Activated B cell treated with CpG ODN at 0.5 μM for 24 hours (primary cell): ENCODE data around the gene PRELP. TPM values are rescaled to one million over a fixed set of nuclear protein-coding genes. Genes with fewer than 3 reads are reported as not detected.
"Not testable (repeated sequence)": the region's sequence is repeated elsewhere in the genome, so short reads cannot be mapped to it uniquely, and the experiment has no call there.

ENCODE experiments used
- ATAC-seq: fragments of 200-7000 bp; cut with Tn5 transposase; one replicate; pipeline ENCODE4 v1.10.0; 2021; ENCODE audit warnings: low read depth, mild to moderate bottlenecking, moderate library complexity
- CTCF ChIA-PET: fragments of 350-600 bp; sonication (Branson Sonifier 250); formaldehyde crosslinking; loops from one replicate; lab custom pipeline; 2021; ENCODE audit warnings: antibody characterized with exemption; lab: Charles Lee
- POLR2A ChIA-PET: fragments of 350-600 bp; sonication (Branson Sonifier 250); formaldehyde crosslinking; loops from one replicate; lab custom pipeline; 2021; ENCODE audit warnings: antibody characterized with exemption; lab: Charles Lee
- DNase-seq: peaks from one replicate; pipeline ENCODE4 v3.0.0; 2022
- H3K27ac Mint-ChIP-seq: one replicate; pipeline ENCODE4 v1.8.0; 2020; ENCODE audit warnings: mixed read lengths
- H3K27me3 Mint-ChIP-seq: one replicate; pipeline ENCODE4 v1.8.0; 2021; ENCODE audit warnings: mixed read lengths
- H3K36me3 Mint-ChIP-seq: one replicate; pipeline ENCODE4 v1.8.0; 2021; ENCODE audit warnings: low read depth, mixed read lengths
- H3K4me1 Mint-ChIP-seq: one replicate; pipeline ENCODE4 v1.8.0; 2021; ENCODE audit warnings: mixed read lengths
- H3K4me3 Mint-ChIP-seq: one replicate; pipeline ENCODE4 v1.8.0; 2020; ENCODE audit warnings: mild to moderate bottlenecking, mixed read lengths
- H3K9me3 Mint-ChIP-seq: one replicate; pipeline ENCODE4 v1.8.0; 2020; ENCODE audit warnings: mixed read lengths
- intact Hi-C: fragments of 100-400 bp; cut with micrococcal nuclease; formaldehyde crosslinking; loops from one replicate; pipeline ENCODE4 v1.15.1; 2024
- total RNA-seq: library from RNA; stranded (reverse); gene quantifications from 2 replicates; pipeline ENCODE4 v1.2.3, GENCODE V29; 2022
- TF ChIP-seq, protein P1 (sequence below): fragments of 200-600 bp; IDR thresholded peaks from one replicate; pipeline ENCODE4 v1.8.0; 2022; ENCODE audit warnings: antibody characterized with exemption, mild to moderate bottlenecking

Gene PRELP
- total RNA-seq, 1 donor from 2014 or later, result not detected

DNA sequence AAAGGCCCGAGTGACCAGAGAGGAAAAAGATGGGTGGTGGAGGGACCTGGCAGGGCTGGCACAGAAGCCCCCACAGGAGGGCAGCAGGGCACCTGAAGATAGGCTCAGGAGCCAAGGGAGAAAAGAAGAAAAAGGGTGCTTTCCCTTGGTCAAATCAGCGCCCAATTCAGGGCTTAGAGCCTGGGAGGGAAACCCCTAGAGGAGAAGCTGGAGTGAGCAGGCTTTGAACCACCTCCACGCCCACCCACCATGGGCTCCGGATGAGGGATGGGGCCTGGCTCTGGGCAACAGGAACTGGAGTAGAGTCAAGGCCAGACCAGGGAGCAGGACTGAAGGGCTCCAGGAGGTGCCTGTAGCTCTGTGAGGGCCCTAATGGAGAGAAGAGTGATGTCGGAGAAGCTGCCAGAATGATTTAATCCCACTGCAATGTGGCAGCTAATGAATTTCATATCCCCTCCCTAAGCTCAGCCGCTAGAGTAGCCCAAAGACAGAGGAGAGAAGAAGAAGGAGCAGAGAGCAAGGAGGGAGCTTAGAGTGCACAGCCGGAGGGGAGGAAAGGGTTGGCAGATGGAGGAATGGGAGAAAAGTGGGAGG lies 12.0 kb upstream of the PRELP start:
- Mint-ChIP-seq H3K27ac (no peak overlapping the region), H3K36me3 (no peaks in the 10 kb centered on the region), H3K9me3 (no peaks in the 10 kb centered on the region), H3K4me3 (no peak overlapping the region), H3K27me3 (peaks cover 6% of the 10 kb centered on the region), H3K4me1 (peaks cover 38% of the 10 kb centered on the region)
- DNase-seq, result no peak
- ChIA-PET CTCF (interaction anchor here (1.5 to 2.4 kb wide), 2 partner anchors 24 to 123 kb away, joined by 5 to 9 read pairs; no protein-coding TSS in a partner anchor), POLR2A (interaction anchor here (0.7 kb wide), 1 partner anchor 30 kb away, joined by 5 read pairs; no protein-coding TSS in a partner anchor)
- no peak for ATAC-seq
- intact Hi-C loops, result no loop called here
- TF ChIP-seq, protein P1, sequence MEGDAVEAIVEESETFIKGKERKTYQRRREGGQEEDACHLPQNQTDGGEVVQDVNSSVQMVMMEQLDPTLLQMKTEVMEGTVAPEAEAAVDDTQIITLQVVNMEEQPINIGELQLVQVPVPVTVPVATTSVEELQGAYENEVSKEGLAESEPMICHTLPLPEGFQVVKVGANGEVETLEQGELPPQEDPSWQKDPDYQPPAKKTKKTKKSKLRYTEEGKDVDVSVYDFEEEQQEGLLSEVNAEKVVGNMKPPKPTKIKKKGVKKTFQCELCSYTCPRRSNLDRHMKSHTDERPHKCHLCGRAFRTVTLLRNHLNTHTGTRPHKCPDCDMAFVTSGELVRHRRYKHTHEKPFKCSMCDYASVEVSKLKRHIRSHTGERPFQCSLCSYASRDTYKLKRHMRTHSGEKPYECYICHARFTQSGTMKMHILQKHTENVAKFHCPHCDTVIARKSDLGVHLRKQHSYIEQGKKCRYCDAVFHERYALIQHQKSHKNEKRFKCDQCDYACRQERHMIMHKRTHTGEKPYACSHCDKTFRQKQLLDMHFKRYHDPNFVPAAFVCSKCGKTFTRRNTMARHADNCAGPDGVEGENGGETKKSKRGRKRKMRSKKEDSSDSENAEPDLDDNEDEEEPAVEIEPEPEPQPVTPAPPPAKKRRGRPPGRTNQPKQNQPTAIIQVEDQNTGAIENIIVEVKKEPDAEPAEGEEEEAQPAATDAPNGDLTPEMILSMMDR, result no peak

DNA sequence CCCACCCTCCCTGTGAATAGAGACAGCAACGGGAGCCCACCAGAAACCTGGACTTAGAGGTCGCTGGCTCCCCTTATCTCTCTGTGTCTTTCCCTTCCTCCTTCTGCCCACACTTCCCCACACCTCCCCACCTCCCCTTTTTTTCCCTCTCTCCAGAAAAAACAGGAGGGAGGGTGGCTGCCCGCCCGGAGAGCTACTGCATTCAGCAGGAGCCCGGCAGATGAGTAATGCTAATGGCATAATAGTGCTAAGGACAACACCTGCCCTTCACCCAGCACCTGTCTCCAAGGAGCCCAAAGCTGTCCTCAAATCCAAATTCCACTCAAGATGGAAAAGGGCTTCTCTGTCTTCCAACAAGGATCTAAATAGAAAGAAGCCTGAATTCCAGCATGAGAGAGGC lies 11.4 kb upstream of the PRELP start:
- TF ChIP-seq, protein P1, result no peak
- peaks cover 3% of the 10 kb centered on the region for H3K27me3 Mint-ChIP-seq

DNA sequence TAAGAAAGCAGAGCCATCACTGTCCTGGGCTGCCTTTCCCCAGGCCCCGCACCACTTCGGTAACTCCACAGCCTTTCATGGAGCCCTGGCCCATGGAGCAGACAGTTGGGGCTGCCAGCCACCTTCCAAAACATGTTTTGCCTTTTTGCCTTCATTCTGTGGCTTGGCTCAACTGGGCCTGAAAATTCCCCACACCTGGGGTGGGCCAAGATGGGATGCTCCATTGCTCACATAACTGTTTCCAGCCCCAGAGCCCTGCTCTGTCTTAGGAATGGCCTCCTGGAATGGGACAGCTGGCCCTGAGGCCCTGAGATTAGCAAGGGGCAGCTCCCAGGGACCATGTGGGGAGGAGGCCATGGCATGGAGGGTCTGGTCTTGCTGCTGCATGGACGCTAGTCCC lies 10.9 kb upstream of the PRELP start:
- Mint-ChIP-seq H3K4me3 (no peak overlapping the region), H3K4me1 (peaks cover 33% of the 10 kb centered on the region), H3K9me3 (no peaks in the 10 kb centered on the region), H3K27ac (no peak overlapping the region), H3K27me3 (peaks cover 3% of the 10 kb centered on the region), H3K36me3 (no peaks in the 10 kb centered on the region)
- no peak for DNase-seq
- TF ChIP-seq, protein P1, result no peak
- ChIA-PET CTCF (interaction anchor here (1.5 kb wide), 1 partner anchor 23 kb away, joined by 5 read pairs; no protein-coding TSS in a partner anchor), POLR2A (no interaction called here)
- intact Hi-C loops, result no loop called here
- ATAC-seq, result no peak

More for the DNA sequence above, 11.4 kb upstream of the PRELP start:
- CTCF ChIA-PET, result interaction anchor here (1.5 to 2.4 kb wide), 2 partner anchors 24 to 124 kb away, joined by 5 to 9 read pairs; no protein-coding TSS in a partner anchor
- intact Hi-C loops, result no loop called here
- Mint-ChIP-seq H3K36me3 (no peaks in the 10 kb centered on the region), H3K27ac (no peak overlapping the region), H3K4me3 (no peak overlapping the region), H3K9me3 (no peaks in the 10 kb centered on the region), H3K4me1 (peaks cover 37% of the 10 kb centered on the region)
- ATAC-seq, result no peak
- POLR2A ChIA-PET, result no interaction called here
- no peak for DNase-seq

DNA sequence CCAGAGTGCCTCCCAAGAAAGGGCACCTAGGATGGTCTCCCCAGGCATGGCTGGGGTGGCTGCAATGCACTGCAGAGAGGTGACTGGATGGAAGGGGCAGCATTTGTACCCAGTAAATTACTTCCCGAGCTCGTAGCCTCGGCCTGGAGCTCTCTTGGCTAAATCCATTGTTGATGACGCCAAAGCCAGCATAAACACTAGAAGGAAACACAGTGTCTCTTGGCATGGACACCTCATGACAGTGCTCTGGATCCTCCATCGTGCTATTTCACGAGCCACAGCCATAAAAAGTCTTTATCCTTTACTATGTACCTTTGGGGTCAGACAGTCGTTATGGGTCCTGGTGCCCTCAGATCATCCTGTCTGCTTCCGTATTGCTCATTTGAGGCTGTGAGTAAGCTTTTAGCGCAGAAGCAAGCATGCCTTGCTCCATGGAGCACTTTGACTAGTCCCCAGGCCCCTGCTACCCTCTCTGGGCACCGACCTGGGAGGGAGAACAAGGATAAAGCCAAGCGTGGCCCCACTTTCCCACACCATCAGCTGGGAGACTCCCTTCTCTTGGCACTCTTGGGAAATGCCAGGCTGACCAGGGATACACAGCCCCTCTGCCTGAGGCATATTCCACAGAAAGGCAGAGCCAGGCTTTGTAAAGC lies 10.3 kb upstream of the PRELP start:
- H3K4me3 Mint-ChIP-seq, result no peak overlapping the region
- no peaks in the 10 kb centered on the region for H3K9me3 Mint-ChIP-seq
- intact Hi-C loops, result no loop called here
- ATAC-seq (no peak), DNase-seq (no peak)
- H3K4me1 Mint-ChIP-seq, result peaks cover 28% of the 10 kb centered on the region
- POLR2A ChIA-PET, result interaction anchor here (0.7 kb wide), 1 partner anchor 55 kb away, joined by 4 read pairs; no protein-coding TSS in a partner anchor
- CTCF ChIA-PET, result no interaction called here
- peaks cover under 1% of the 10 kb centered on the region for H3K27me3 Mint-ChIP-seq
- H3K27ac Mint-ChIP-seq, result no peak overlapping the region
- no peaks in the 10 kb centered on the region for H3K36me3 Mint-ChIP-seq
- TF ChIP-seq, protein P1, result no peak

DNA sequence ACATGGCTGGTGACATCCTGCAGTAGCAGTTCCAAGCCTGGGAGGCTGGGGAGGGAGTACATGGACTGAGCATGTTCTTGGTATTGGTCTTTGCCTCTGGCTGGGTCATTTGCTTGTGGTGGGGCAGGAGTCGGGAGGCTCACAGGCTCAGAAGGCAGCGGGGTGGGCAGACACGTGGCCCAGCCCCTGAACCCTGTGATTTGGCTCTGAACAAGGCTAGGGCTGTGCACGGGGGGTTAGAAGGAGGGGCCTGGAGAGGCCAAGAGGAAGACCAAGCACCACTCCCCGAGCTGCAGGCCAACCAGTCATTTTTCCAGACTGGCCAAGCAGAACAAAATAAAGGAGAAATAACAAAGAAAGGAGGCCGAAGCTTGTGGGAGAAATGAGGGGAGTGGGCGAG lies 9.7 kb upstream of the PRELP start:
- Mint-ChIP-seq H3K4me1 (peaks cover 21% of the 10 kb centered on the region), H3K9me3 (no peaks in the 10 kb centered on the region), H3K4me3 (no peak overlapping the region), H3K27ac (no peak overlapping the region), H3K27me3 (no peaks in the 10 kb centered on the region), H3K36me3 (no peaks in the 10 kb centered on the region)
- intact Hi-C loops, result no loop called here
- ChIA-PET POLR2A (interaction anchor here (0.7 kb wide), 1 partner anchor 56 kb away, joined by 4 read pairs; no protein-coding TSS in a partner anchor), CTCF (interaction anchor here (1.0 kb wide), 1 partner anchor 124 kb away, joined by 3 read pairs; no protein-coding TSS in a partner anchor)
- ATAC-seq (no peak), DNase-seq (no peak)
- TF ChIP-seq, protein P1, result no peak

DNA sequence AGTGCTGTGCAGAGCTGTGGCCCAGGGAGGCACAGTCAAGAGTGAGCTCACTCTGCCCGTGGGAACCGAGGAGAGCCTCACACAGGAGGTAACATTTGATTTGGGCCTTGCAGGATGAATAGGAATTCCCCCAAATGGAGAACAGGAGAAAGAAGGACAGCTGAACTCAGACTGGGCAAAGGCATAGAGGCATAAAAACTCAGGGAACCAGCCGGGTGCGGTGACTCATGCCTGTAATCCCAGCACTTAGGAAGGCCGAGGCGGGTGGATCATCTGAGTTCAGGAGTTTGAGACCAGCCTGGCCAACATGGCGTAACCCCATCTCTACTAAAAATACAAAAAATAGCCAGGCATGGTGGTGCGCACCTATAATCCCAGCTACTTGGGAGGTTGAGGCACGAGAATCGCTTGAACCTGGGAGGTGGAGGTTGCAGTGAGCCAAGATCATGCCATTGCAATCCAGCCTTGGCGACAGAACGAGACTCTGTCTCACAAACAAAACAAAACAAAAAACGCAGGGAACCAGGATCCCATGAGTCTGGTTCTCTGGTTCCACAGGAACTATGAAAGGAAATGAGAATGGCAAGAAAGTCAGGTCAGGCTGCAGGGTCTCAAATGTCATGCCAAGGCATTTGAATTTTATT lies 8.6 kb upstream of the PRELP start:
- H3K27me3 Mint-ChIP-seq, H3K27ac Mint-ChIP-seq, ATAC-seq, H3K4me3 Mint-ChIP-seq, POLR2A ChIA-PET, DNase-seq, H3K9me3 Mint-ChIP-seq, intact Hi-C loops, H3K36me3 Mint-ChIP-seq: not testable (repeated sequence)
- H3K4me1 Mint-ChIP-seq, result peaks cover 13% of the 10 kb centered on the region
- CTCF ChIA-PET, result interaction anchor here (1.0 kb wide), 1 partner anchor 125 kb away, joined by 3 read pairs; no protein-coding TSS in a partner anchor
